K562 (cell line): ENCODE measurements around the gene PLCB3. TPM values are rescaled to one million over a fixed set of nuclear protein-coding genes. Genes with fewer than 3 reads are reported as not detected.

ENCODE experiments used
- ATAC-seq: fragments of 200-7000 bp; cut with Tn5 transposase; 3 replicates; pipeline ENCODE4 v1.9.1; 2020; ENCODE audit warnings: moderate library complexity
- BruUV-seq: library from RNA; stranded (reverse); fragments of 400-500 nt; replicated peaks from 2 replicates; lab custom pipeline; 2021; lab: Mats Ljungman, UMichigan
- CTCF ChIA-PET: fragments of 300-600 bp; formaldehyde crosslinking; extraction: SDS; loops from one replicate; lab custom pipeline; 2021; ENCODE audit warnings: low intra/inter-chr PET ratio; lab: Yijun Ruan, JAX
- POLR2A ChIA-PET: fragments of 300-600, 350-650 bp; sonication (Branson Sonifier 250); formaldehyde crosslinking; extraction: SDS; loops from one replicate; lab custom pipeline; 2021; ENCODE audit warnings: antibody characterized with exemption, inconsistent platforms; lab: Yijun Ruan, JAX
- DNase-seq, 4 experiments: peaks; one replicate each; pipeline versions ENCODE4 v3.0.0 to v3.0.0-alpha.2; 2011 to 2018; ENCODE audit warnings: low spot score in 3 of 4, mixed read lengths in 3 of 4; ENCODE audit errors: extremely low read depth in 1 of 4
- FAIRE-seq: peaks from 2 replicates; lab custom pipeline; 2011; peaks lifted over from hg19 to GRCh38; lab: Jason Lieb, UNC
- H2AFZ ChIP-seq: 2 replicates; pipeline ENCODE4 v1.6.0; 2011; ENCODE audit warnings: low read depth, low read length, control low read depth, inconsistent platforms
- H3K27ac ChIP-seq: fragments of 200-600 bp; 3 replicates; pipeline ENCODE4 v1.8.0; 2011; ENCODE audit warnings: low read depth, mild to moderate bottlenecking, control low read depth, inconsistent platforms, low read length, moderate library complexity, mixed read lengths; ENCODE audit errors: extremely low read depth
- H3K27me3 ChIP-seq, 2 experiments: fragments of 300-600 bp in 1 of 2; 2 replicates in 1 of 2; 3 replicates in 1 of 2; pipeline versions ENCODE4 v1.6.0 to v1.8.0; 2011; ENCODE audit warnings: inconsistent platforms in 2 of 2, low read length in 2 of 2, mild to moderate bottlenecking in 1 of 2, mixed read lengths in 1 of 2, moderate library complexity in 1 of 2; ENCODE audit not compliant: control insufficient read depth in 2 of 2, insufficient read depth in 2 of 2
- H3K36me3 ChIP-seq: fragments of 300-600 bp; 3 replicates; pipeline ENCODE4 v1.8.0; 2011; ENCODE audit warnings: mild to moderate bottlenecking, low read length, inconsistent platforms; ENCODE audit not compliant: control insufficient read depth, insufficient read depth
- H3K4me1 ChIP-seq, 2 experiments: fragments of 200-600 bp in 1 of 2; replicated peaks in 1 of 2; 2 replicates in 1 of 2; 3 replicates in 1 of 2; pipeline versions ENCODE4 v1.5.1 to v1.8.0; 2011; ENCODE audit warnings: inconsistent platforms in 2 of 2, low read length in 2 of 2, mild to moderate bottlenecking in 1 of 2, mixed read lengths in 1 of 2, moderate library complexity in 1 of 2; ENCODE audit not compliant: control insufficient read depth in 2 of 2, insufficient read depth in 2 of 2
- H3K4me2 ChIP-seq: 2 replicates; pipeline ENCODE4 v1.6.1; 2011; ENCODE audit warnings: low read length, control low read depth, inconsistent platforms, mixed read lengths; ENCODE audit not compliant: insufficient read depth
- H3K4me3 ChIP-seq: fragments of 200-600 bp; sonication (generic), shearing (Covaris generic); 2 replicates; pipeline ENCODE4 v1.5.1; 2016; ENCODE audit warnings: control low read depth, inconsistent platforms
- H3K79me2 ChIP-seq: fragments of 200-600 bp; 3 replicates; pipeline ENCODE4 v1.8.0; 2011; ENCODE audit warnings: low read length, inconsistent platforms; ENCODE audit not compliant: control insufficient read depth, insufficient read depth
- H3K9ac ChIP-seq, 2 experiments: 2 replicates each; pipeline versions ENCODE4 v1.6.0 to v1.6.1; 2011; ENCODE audit warnings: low read depth in 2 of 2, low read length in 2 of 2, control low read depth in 1 of 2, inconsistent platforms in 1 of 2, mild to moderate bottlenecking in 1 of 2, mixed read lengths in 1 of 2; ENCODE audit not compliant: insufficient read depth in 1 of 2
- H3K9me1 ChIP-seq: one replicate; pipeline ENCODE4 v1.6.0; 2011; ENCODE audit warnings: inconsistent platforms, mild to moderate bottlenecking, low read length, moderate library complexity; ENCODE audit not compliant: control insufficient read depth, insufficient read depth
- H3K9me3 ChIP-seq: replicated peaks from 2 replicates; pipeline ENCODE4 v1.5.1; 2011; ENCODE audit warnings: low read depth, low read length, inconsistent platforms; ENCODE audit not compliant: control insufficient read depth, insufficient read depth
- H4K20me1 ChIP-seq: replicated peaks from 2 replicates; pipeline ENCODE4 v1.6.1; 2011; ENCODE audit warnings: low read length, inconsistent platforms, mixed read lengths; ENCODE audit not compliant: control insufficient read depth, insufficient read depth
- BHLHE40 ChIP-seq: IDR thresholded peaks from 2 replicates; pipeline ENCODE4 v1.6.1; 2011; ENCODE audit warnings: low read length, improper control_type of control experiment
- GABPA ChIP-seq: fragments of 200-800 bp; sonication (Bioruptor generic); conservative IDR thresholded peaks from 2 replicates; pipeline ENCODE4 v1.6.1; 2016; ENCODE audit warnings: low read depth, missing genetic modification characterization, missing compliant biosample characterization
- GATA2 ChIP-seq: sonication (generic); formaldehyde crosslinking; IDR thresholded peaks from 2 replicates; pipeline ENCODE4 v1.4.0; 2020; ENCODE audit warnings: mild to moderate bottlenecking, missing genetic modification reagents
- KLF13 ChIP-seq: fragments of 450-650 bp; IDR thresholded peaks from 2 replicates; pipeline ENCODE4 v1.6.1; 2016; ENCODE audit warnings: missing genetic modification characterization, low read depth, mild to moderate bottlenecking, missing compliant biosample characterization, moderate library complexity, borderline replicate concordance
- NCOA6 ChIP-seq: fragments of 450-650 bp; IDR thresholded peaks from 2 replicates; pipeline ENCODE4 v1.6.1; 2017; ENCODE audit warnings: mild to moderate bottlenecking
- POLR2G ChIP-seq: fragments of 200-400 bp; formaldehyde crosslinking; IDR thresholded peaks from 2 replicates; pipeline ENCODE4 v1.6.1; 2017; ENCODE audit warnings: low read depth, mild to moderate bottlenecking, antibody characterized with exemption, low read length, moderate library complexity
- SAFB ChIP-seq: fragments of 200-400 bp; formaldehyde crosslinking; IDR thresholded peaks from 2 replicates; pipeline ENCODE4 v1.6.1; 2017; ENCODE audit warnings: low read depth, low read length, borderline replicate concordance
- STAT5A ChIP-seq: IDR thresholded peaks from 2 replicates; pipeline ENCODE4 v1.6.1; 2012; ENCODE audit warnings: low read length, inconsistent platforms, borderline replicate concordance
- TCF7L2 ChIP-seq: fragments of 150-350 bp; IDR thresholded peaks from 2 replicates; pipeline ENCODE4 v1.6.1; 2016; ENCODE audit warnings: low read depth, mild to moderate bottlenecking, low read length, moderate library complexity
- ZNF589 ChIP-seq: fragments of 200-800 bp; sonication (Bioruptor generic); IDR thresholded peaks from 2 replicates; pipeline ENCODE4 v1.6.1; 2016; ENCODE audit warnings: low read depth, missing genetic modification characterization, missing compliant biosample characterization
- WGBS: fragments of 100-300 bp; shearing (Covaris generic); methylation state at CpG from one replicate; pipeline ENCODE4 v1.1.6; 2016; ENCODE audit warnings: low coverage, mixed read lengths; ENCODE audit not compliant: insufficient coverage; ENCODE audit errors: missing lambda C conversion rate; 5-methylcytosine and 5-hydroxymethylcytosine counted together
- in situ Hi-C: fragments of 300-500 bp; cut with MboI; formaldehyde crosslinking; loops from 4 replicates; pipeline ENCODE4 v1.15.0; 2018; ENCODE audit warnings: inconsistent platforms, mixed read lengths
- intact Hi-C: fragments of 100-400 bp; cut with micrococcal nuclease; formaldehyde crosslinking; loops from 2 replicates; pipeline ENCODE4 v1.14.2; 2022
- polyA plus RNA-seq, 8 experiments: library from polyadenylated mRNA; depleted of rRNA in 4 of 8; stranded (reverse) in 5 of 8; unstranded in 3 of 8; fragments of >200 nt; fragmentation: Nextera tagmentation in 2 of 8; fragmentation: Illumina TruSeq in 1 of 8; extraction: Ambion mirVana in 2 of 8; extraction: Trizol in 1 of 8; gene quantifications; 2 replicates each; pipeline versions ENCODE4 v1.2.1 to v1.2.3, GENCODE V29; 2011 to 2014; ENCODE audit warnings: inconsistent platforms in 1 of 8, missing spikeins in 1 of 8
- total RNA-seq, 7 experiments: library from RNA; depleted of rRNA in 6 of 7; stranded (reverse); fragments of >200 nt in 6 of 7; fragmentation: Illumina TruSeq in 2 of 7; extraction: Trizol in 2 of 7; gene quantifications; 2 replicates each; pipeline versions ENCODE4 v1.2.1 to v1.2.3, GENCODE V29; 2011 to 2021; ENCODE audit warnings: low replicate concordance in 1 of 7

The PLCB3 gene
- total and polyA plus RNA-seq, 9 of the 15 experiments (the other 6 are each of a cell fraction or from before 2014, with no cell fraction given) = 0.31 to 44.8 (median 14.6) TPM

DNA sequence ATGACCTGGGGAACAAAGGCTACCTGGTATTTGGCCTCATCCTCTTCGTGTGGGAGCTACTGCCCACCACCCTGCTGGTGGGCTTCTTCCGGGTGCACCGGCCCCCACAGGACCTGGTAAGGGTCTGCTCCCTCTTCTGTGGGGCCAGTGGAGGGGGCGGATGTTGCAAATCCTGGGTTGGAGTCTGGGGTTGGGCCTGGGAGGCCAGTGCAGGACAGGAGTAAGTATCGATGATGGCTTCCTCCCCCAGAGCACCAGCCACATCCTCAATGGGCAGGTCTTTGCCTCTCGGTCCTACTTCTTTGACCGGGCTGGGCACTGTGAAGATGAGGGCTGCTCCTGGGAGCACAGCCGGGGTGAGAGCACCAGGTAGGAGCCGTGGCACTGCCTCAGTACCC, 37.0 kb downstream of the PLCB3 start:
- 58% methylated on average over 8 of the region's 9 CpGs for WGBS
- no TSS peak for BruUV-seq

DNA sequence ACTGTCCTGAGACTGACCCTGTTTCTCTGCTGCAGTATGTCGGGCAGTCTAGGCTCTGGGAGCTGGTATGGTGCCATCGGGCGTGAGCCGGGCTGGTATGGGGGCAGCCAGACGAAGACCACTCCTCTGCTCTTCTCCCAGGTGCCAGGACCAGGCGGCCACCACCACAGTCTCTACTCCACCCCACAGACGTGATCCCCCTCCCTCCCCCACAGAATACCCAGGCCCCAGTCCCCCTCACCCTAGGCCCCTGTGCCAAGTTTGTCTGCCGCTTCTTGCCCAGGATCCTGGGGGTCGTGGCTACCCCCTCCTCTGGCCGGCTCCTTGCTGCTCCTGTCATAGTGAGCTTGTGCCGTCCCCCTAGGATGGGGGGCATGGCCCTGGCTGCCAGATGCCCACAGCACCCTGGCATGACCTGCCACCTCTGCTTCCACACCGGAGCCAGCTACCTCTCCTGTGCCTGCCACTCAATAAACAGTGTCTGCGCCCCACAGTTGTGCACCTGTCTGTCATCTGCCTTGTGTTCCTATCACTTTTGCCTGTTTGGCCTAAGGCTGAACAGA, 37.8 kb downstream of the PLCB3 start:
- BruUV-seq = no TSS peak
- Histone ChIP-seq H3K4me2 (no peak overlapping the region), H3K36me3 (no peaks in the 10 kb centered on the region), H4K20me1 (no peaks in the 10 kb centered on the region), H3K27me3 (peaks cover 14 to 30% of the 10 kb centered on the region in 2 experiments; a peak in 4 of 5 replicates), H3K9ac (peak overlapping the region in 1 of 2 experiments; percentile 61; a peak in 1 of 4 replicates), H3K27ac (no peak overlapping the region), H3K9me3 (no peaks in the 10 kb centered on the region), H3K4me1 (peaks cover 5 to 64% of the 10 kb centered on the region in 2 experiments; a peak in 3 of 5 replicates), H3K79me2 (peaks cover 4% of the 10 kb centered on the region; the same call in 1 of the 3 replicates), H3K9me1 (no peaks in the 10 kb centered on the region), H3K4me3 (no peak overlapping the region), H2AFZ (no peak overlapping the region)
- ChIA-PET CTCF (no interaction called here), POLR2A (interaction anchor here (1.0 to 1.4 kb wide), 3 partner anchors 9 to 83 kb away, joined by 3 to 5 read pairs (median 3); partner anchors contain the start of gene FERMT3)
- intact Hi-C loops (no loop called here), in situ Hi-C loops (no loop called here)
- no peak for ATAC-seq
- no peak for FAIRE-seq
- DNase-seq = no peak
- 71% methylated on average over 10 of the region's 13 CpGs for WGBS
- TF ChIP-seq SAFB (no peak), TCF7L2 (no peak), GATA2 (no peak), BHLHE40 (no peak), GABPA (tag) (no peak), STAT5A (no peak), NCOA6 (no peak), KLF13 (no peak)

More for the DNA sequence above, 37.0 kb downstream of the PLCB3 start:
- CTCF ChIA-PET = no interaction called here
- Histone ChIP-seq H3K27me3 (peaks cover 11 to 22% of the 10 kb centered on the region in 2 experiments; a peak in 4 of 5 replicates), H3K79me2 (peaks cover 10% of the 10 kb centered on the region; the same call in 1 of the 3 replicates), H2AFZ (no peak overlapping the region), H3K4me2 (no peak overlapping the region), H3K4me1 (peaks cover 7 to 67% of the 10 kb centered on the region in 2 experiments; a peak in 4 of 5 replicates), H3K4me3 (no peak overlapping the region), H3K9me3 (no peaks in the 10 kb centered on the region), H3K27ac (no peak overlapping the region), H4K20me1 (no peaks in the 10 kb centered on the region), H3K9me1 (no peaks in the 10 kb centered on the region), H3K36me3 (no peaks in the 10 kb centered on the region), H3K9ac (peak overlapping the region in 1 of 2 experiments; percentile 75; a peak in 1 of 4 replicates)
- DNase-seq (no peak), FAIRE-seq (no peak), ATAC-seq (no peak)
- in situ Hi-C loops = no loop called here
- TF ChIP-seq POLR2G (0 out of 2 replicates have a peak, but pooled peaks have one; percentile 5), ZNF589 (CRISPR knock-in tag) (no peak)
- intact Hi-C loops = no loop called here
- POLR2A ChIA-PET = interaction anchor here (0.9 to 1.4 kb wide), 3 partner anchors 14 to 82 kb away, joined by 3 to 5 read pairs (median 4); partner anchors contain the start of gene FERMT3
